ENCODE results near the gene EFNA4. TPM values are rescaled to one million over a fixed set of nuclear protein-coding genes. Genes with fewer than 3 reads are reported as not detected.

The EFNA4 gene
- total and polyA plus RNA-seq, 9 of the 15 experiments (the other 6 are each of a cell fraction or from before 2014, with no cell fraction given): 0.68 to 7.4 (median 6.1) TPM

DNA sequence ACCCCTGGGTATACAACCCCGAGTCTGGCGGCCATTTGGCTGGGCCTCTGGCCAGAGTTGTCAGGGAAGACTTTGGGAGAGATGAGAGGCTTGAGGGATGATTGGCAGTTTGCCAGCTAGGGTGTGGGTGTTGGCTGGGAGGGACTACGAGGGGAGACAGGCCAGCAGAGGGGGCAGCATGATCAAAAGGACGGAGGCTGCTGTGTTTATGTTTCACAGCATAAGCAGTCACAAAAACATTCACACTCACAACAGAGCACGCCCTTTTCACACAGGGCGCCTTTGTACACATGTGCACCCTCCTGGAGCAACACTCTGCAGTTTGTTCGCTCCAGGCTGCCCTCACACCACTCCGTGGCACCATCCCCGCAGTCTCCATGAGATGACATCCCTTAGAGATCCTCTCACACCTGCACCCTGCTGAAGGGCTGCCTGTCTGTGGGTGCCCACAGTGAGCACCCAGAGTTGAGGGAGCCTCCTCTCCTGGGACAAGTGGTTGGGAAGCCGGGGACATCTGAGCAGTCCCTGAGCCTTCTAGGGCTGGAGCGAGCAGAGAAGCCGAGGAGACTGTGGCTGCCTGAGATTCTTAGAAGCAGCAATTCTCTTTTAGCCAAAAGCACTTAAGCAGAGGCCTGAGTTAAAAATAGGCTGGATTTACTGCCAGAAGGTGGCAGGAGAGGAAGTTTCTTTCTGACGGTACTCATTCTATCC, 30.5 kb downstream of the EFNA4 start (continued):
- TF ChIP-seq, protein P1, sequence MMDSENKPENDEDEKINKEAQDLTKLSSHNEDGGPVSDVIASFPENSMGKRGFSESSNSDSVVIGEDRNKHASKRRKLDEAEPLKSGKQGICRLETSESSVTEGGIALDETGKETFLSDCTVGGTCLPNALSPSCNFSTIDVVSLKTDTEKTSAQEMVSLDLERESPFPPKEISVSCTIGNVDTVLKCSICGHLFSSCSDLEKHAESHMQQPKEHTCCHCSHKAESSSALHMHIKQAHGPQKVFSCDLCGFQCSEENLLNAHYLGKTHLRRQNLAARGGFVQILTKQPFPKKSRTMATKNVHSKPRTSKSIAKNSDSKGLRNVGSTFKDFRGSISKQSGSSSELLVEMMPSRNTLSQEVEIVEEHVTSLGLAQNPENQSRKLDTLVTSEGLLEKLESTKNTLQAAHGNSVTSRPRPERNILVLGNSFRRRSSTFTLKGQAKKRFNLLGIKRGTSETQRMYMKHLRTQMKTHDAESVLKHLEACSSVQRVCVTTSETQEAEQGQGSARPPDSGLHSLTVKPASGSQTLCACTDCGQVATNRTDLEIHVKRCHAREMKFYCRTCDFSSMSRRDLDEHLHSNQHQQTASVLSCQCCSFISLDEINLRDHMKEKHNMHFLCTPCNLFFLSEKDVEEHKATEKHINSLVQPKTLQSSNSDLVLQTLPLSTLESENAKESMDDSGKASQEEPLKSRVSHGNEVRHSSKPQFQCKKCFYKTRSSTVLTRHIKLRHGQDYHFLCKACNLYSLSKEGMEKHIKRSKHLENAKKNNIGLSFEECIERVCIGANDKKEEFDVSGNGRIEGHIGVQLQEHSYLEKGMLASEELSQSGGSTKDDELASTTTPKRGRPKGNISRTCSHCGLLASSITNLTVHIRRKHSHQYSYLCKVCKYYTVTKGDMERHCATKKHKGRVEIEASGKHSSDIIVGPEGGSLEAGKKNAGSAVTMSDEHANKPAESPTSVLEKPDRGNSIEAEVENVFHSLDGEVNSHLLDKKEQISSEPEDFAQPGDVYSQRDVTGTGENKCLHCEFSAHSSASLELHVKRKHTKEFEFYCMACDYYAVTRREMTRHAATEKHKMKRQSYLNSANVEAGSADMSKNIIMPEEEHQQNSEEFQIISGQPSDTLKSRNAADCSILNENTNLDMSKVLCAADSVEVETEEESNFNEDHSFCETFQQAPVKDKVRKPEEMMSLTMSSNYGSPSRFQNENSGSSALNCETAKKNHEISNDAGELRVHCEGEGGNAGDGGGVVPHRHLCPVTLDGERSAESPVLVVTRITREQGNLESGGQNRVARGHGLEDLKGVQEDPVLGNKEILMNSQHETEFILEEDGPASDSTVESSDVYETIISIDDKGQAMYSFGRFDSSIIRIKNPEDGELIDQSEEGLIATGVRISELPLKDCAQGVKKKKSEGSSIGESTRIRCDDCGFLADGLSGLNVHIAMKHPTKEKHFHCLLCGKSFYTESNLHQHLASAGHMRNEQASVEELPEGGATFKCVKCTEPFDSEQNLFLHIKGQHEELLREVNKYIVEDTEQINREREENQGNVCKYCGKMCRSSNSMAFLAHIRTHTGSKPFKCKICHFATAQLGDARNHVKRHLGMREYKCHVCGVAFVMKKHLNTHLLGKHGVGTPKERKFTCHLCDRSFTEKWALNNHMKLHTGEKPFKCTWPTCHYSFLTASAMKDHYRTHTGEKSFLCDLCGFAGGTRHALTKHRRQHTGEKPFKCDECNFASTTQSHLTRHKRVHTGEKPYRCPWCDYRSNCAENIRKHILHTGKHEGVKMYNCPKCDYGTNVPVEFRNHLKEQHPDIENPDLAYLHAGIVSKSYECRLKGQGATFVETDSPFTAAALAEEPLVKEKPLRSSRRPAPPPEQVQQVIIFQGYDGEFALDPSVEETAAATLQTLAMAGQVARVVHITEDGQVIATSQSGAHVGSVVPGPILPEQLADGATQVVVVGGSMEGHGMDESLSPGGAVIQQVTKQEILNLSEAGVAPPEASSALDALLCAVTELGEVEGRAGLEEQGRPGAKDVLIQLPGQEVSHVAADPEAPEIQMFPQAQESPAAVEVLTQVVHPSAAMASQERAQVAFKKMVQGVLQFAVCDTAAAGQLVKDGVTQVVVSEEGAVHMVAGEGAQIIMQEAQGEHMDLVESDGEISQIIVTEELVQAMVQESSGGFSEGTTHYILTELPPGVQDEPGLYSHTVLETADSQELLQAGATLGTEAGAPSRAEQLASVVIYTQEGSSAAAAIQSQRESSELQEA (IDR thresholded peaks at IDR 0.05; ENCODE audit: low read depth): no peak
- TF ChIP-seq ARID2 (IDR thresholded peaks at IDR 0.05) (no peak), EP400 (IDR thresholded peaks at IDR 0.05) (no peak), TCFL5 (CRISPR knock-in tag; conservative IDR thresholded peaks at IDR 0.05) (no peak), FOXK2 (conservative IDR thresholded peaks at IDR 0.05 in 1 of 2, IDR thresholded peaks at IDR 0.05 in 1 of 2; ENCODE audit: low read depth in 2 of 2) (0 out of 4 replicates have a peak, but pooled peaks of 1 of the 2 experiments have one; percentile 24), NCOA6 (IDR thresholded peaks at IDR 0.05) (no peak), ZFP36 (IDR thresholded peaks at IDR 0.05; ENCODE audit: low read depth, low read length, partially characterized antibody) (no peak), DMBX1 (CRISPR knock-in tag; IDR thresholded peaks at IDR 0.05; ENCODE audit: borderline replicate concordance) (no peak), RCOR1 (IDR thresholded peaks at IDR 0.05; ENCODE audit: borderline replicate concordance in 1 of 2, low read depth in 2 of 2, low read length in 2 of 2) (0 out of 4 replicates have a peak, but pooled peaks of 1 of the 2 experiments have one; percentile 8), DDX20 (tag; IDR thresholded peaks at IDR 0.05; ENCODE audit: low read depth) (no peak), KAT8 (IDR thresholded peaks at IDR 0.05; ENCODE audit: low read depth) (no peak), PRPF4 (IDR thresholded peaks at IDR 0.05; ENCODE audit: insufficient read depth, low read depth, low read length, poor library complexity, severe bottlenecking) (no peak)
- TF ChIP-seq, protein P2, sequence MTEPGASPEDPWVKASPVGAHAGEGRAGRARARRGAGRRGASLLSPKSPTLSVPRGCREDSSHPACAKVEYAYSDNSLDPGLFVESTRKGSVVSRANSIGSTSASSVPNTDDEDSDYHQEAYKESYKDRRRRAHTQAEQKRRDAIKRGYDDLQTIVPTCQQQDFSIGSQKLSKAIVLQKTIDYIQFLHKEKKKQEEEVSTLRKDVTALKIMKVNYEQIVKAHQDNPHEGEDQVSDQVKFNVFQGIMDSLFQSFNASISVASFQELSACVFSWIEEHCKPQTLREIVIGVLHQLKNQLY (CRISPR knock-in tag; conservative IDR thresholded peaks at IDR 0.05): no peak
- TF ChIP-seq, protein P3, sequence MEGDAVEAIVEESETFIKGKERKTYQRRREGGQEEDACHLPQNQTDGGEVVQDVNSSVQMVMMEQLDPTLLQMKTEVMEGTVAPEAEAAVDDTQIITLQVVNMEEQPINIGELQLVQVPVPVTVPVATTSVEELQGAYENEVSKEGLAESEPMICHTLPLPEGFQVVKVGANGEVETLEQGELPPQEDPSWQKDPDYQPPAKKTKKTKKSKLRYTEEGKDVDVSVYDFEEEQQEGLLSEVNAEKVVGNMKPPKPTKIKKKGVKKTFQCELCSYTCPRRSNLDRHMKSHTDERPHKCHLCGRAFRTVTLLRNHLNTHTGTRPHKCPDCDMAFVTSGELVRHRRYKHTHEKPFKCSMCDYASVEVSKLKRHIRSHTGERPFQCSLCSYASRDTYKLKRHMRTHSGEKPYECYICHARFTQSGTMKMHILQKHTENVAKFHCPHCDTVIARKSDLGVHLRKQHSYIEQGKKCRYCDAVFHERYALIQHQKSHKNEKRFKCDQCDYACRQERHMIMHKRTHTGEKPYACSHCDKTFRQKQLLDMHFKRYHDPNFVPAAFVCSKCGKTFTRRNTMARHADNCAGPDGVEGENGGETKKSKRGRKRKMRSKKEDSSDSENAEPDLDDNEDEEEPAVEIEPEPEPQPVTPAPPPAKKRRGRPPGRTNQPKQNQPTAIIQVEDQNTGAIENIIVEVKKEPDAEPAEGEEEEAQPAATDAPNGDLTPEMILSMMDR (IDR thresholded peaks at IDR 0.05 in 2 of 3, conservative IDR thresholded peaks at IDR 0.05 in 1 of 3; ENCODE audit: insufficient read depth in 2 of 3, low read depth in 1 of 3, low read length in 3 of 3): peak; percentile 51 to 74 (median 59); a peak in 5 of 6 replicates

Data from K562 (cell line).